K562 (cell line): ENCODE results near the gene DXO. TPM values are rescaled to one million over a fixed set of nuclear protein-coding genes. Genes with fewer than 3 reads are reported as not detected.

Experiments
- ARNT ChIP-seq, 2 experiments: fragments of 450-650 bp; IDR thresholded peaks; 2 replicates each; pipeline ENCODE4 v1.6.1; 2016; ENCODE audit warnings: mild to moderate bottlenecking in 1 of 2
- DPF2 ChIP-seq: fragments of 450-650 bp; IDR thresholded peaks from 2 replicates; pipeline ENCODE4 v1.6.1; 2016
- EWSR1 ChIP-seq: fragments of 450-650 bp; IDR thresholded peaks from 2 replicates; pipeline ENCODE4 v1.6.1; 2018; ENCODE audit warnings: borderline replicate concordance, mild to moderate bottlenecking, low read depth, moderate library complexity; ENCODE audit not compliant: partially characterized antibody
- FOXK2 ChIP-seq, 2 experiments: fragments of 450-650 bp; IDR thresholded peaks in 1 of 2; conservative IDR thresholded peaks in 1 of 2; 2 replicates each; pipeline ENCODE4 v1.6.1; 2016; ENCODE audit warnings: low read depth in 2 of 2, mild to moderate bottlenecking in 1 of 2
- GABPB2 ChIP-seq: fragments of 250-450 bp; sonication (Bioruptor Pico); conservative IDR thresholded peaks from 2 replicates; pipeline ENCODE4 v1.5.1; 2021; ENCODE audit warnings: mild to moderate bottlenecking
- GTF2A2 ChIP-seq: IDR thresholded peaks from 2 replicates; pipeline ENCODE4 v1.6.1; 2016; ENCODE audit warnings: mild to moderate bottlenecking, missing genetic modification characterization, missing compliant biosample characterization
- HDAC3 ChIP-seq: fragments of 450-650 bp; IDR thresholded peaks from 2 replicates; pipeline ENCODE4 v1.6.1; 2018; ENCODE audit warnings: borderline replicate concordance, mild to moderate bottlenecking, moderate library complexity; ENCODE audit not compliant: partially characterized antibody
- HNRNPH1 ChIP-seq: fragments of 200-400 bp; formaldehyde crosslinking; optimal IDR thresholded peaks from 2 replicates; pipeline ENCODE3; 2017; ENCODE audit warnings: low read depth, mild to moderate bottlenecking, low read length, moderate library complexity
- MTA1 ChIP-seq: fragments of 450-650 bp; IDR thresholded peaks from 2 replicates; pipeline ENCODE4 v1.6.1; 2017; ENCODE audit warnings: borderline replicate concordance
- NCOA1 ChIP-seq: fragments of 450-650 bp; IDR thresholded peaks from 2 replicates; pipeline ENCODE4 v1.6.1; 2016; ENCODE audit warnings: low read depth
- NEUROD1 ChIP-seq: fragments of 150-350 bp; IDR thresholded peaks from 2 replicates; pipeline ENCODE4 v1.6.1; 2014; ENCODE audit warnings: borderline replicate concordance, low read length, low read depth; ENCODE audit not compliant: partially characterized antibody
- NFATC3 ChIP-seq: fragments of 450-650 bp; IDR thresholded peaks from 2 replicates; pipeline ENCODE4 v1.6.1; 2017; ENCODE audit warnings: mild to moderate bottlenecking
- PHTF2 ChIP-seq: fragments of 250-450 bp; sonication (Bioruptor Pico); IDR thresholded peaks from 2 replicates; pipeline ENCODE4 v1.5.0; 2021; ENCODE audit warnings: mild to moderate bottlenecking
- POLR2AphosphoS2 ChIP-seq: IDR thresholded peaks from 2 replicates; pipeline ENCODE4 v1.6.1; 2012; ENCODE audit warnings: low read length, improper control_type of control experiment
- POLR2B ChIP-seq: fragments of 450-650 bp; IDR thresholded peaks from 2 replicates; pipeline ENCODE4 v1.6.1; 2018; ENCODE audit warnings: low read depth; ENCODE audit not compliant: partially characterized antibody
- POLR3G ChIP-seq: IDR thresholded peaks from 2 replicates; pipeline ENCODE4 v1.6.1; 2011; ENCODE audit not compliant: insufficient read length, insufficient replicate concordance; ENCODE audit errors: extremely low read depth
- POU5F1 ChIP-seq: fragments of 150-350 bp; IDR thresholded peaks from 2 replicates; pipeline ENCODE4 v1.6.1; 2014; ENCODE audit warnings: borderline replicate concordance, low read length, low read depth, mild to moderate bottlenecking; ENCODE audit not compliant: partially characterized antibody
- RBM25 ChIP-seq: fragments of 200-400 bp; formaldehyde crosslinking; IDR thresholded peaks from 2 replicates; pipeline ENCODE4 v1.6.1; 2018; ENCODE audit warnings: low read length, low read depth, moderate library complexity; ENCODE audit not compliant: severe bottlenecking
- RBM34 ChIP-seq: fragments of 200-400 bp; formaldehyde crosslinking; IDR thresholded peaks from 2 replicates; pipeline ENCODE4 v1.6.1; 2018; ENCODE audit warnings: low read length, borderline replicate concordance; ENCODE audit not compliant: insufficient read depth
- RFX5 ChIP-seq: IDR thresholded peaks from 2 replicates; pipeline ENCODE4 v1.6.1; 2011; ENCODE audit warnings: low read depth, mild to moderate bottlenecking, improper control_type of control experiment, low read length
- SMAD4 ChIP-seq: fragments of 250-450 bp; sonication (Bioruptor Pico); conservative IDR thresholded peaks from 2 replicates; pipeline ENCODE4 v1.8.0; 2021; ENCODE audit warnings: inconsistent platforms, mild to moderate bottlenecking, moderate library complexity
- polyA plus RNA-seq, 8 experiments: library from polyadenylated mRNA; depleted of rRNA in 4 of 8; stranded (reverse) in 5 of 8; unstranded in 3 of 8; fragments of >200 nt; fragmentation: Nextera tagmentation in 2 of 8; fragmentation: Illumina TruSeq in 1 of 8; extraction: Ambion mirVana in 2 of 8; extraction: Trizol in 1 of 8; gene quantifications; 2 replicates each; pipeline versions ENCODE4 v1.2.1 to v1.2.3, GENCODE V29; 2011 to 2014; ENCODE audit warnings: inconsistent platforms in 1 of 8, missing spikeins in 1 of 8
- total RNA-seq, 7 experiments: library from RNA; depleted of rRNA in 6 of 7; stranded (reverse); fragments of >200 nt in 6 of 7; fragmentation: Illumina TruSeq in 2 of 7; extraction: Trizol in 2 of 7; gene quantifications; 2 replicates each; pipeline versions ENCODE4 v1.2.1 to v1.2.3, GENCODE V29; 2011 to 2021; ENCODE audit warnings: low replicate concordance in 1 of 7
- TF ChIP-seq, protein P1 (sequence below): fragments of 450-650 bp; conservative IDR thresholded peaks from 2 replicates; pipeline ENCODE4 v1.6.1; 2016; ENCODE audit warnings: missing genetic modification characterization, low read depth, mild to moderate bottlenecking, missing compliant biosample characterization, moderate library complexity
- TF ChIP-seq, protein P2 (sequence below): fragments of 450-650 bp; formaldehyde crosslinking; IDR thresholded peaks from 2 replicates; pipeline ENCODE4 v1.4.0; 2022; ENCODE audit warnings: missing genetic modification characterization
- TF ChIP-seq, protein P3 (sequence below), 2 experiments: fragments of 450-650 bp in 1 of 2; sonication (generic) in 1 of 2; formaldehyde crosslinking in 1 of 2; IDR thresholded peaks in 1 of 2; conservative IDR thresholded peaks in 1 of 2; 2 replicates each; pipeline versions ENCODE4 v1.6.1 to v1.8.1; 2016 to 2023; ENCODE audit warnings: mild to moderate bottlenecking in 2 of 2, moderate library complexity in 2 of 2, inconsistent platforms in 1 of 2, missing genetic modification reagents in 1 of 2

The DXO gene
- total and polyA plus RNA-seq, 9 of the 15 experiments (the other 6 are each of a cell fraction or from before 2014, with no cell fraction given) = 6.4 to 35.1 (median 19.4) TPM

DNA sequence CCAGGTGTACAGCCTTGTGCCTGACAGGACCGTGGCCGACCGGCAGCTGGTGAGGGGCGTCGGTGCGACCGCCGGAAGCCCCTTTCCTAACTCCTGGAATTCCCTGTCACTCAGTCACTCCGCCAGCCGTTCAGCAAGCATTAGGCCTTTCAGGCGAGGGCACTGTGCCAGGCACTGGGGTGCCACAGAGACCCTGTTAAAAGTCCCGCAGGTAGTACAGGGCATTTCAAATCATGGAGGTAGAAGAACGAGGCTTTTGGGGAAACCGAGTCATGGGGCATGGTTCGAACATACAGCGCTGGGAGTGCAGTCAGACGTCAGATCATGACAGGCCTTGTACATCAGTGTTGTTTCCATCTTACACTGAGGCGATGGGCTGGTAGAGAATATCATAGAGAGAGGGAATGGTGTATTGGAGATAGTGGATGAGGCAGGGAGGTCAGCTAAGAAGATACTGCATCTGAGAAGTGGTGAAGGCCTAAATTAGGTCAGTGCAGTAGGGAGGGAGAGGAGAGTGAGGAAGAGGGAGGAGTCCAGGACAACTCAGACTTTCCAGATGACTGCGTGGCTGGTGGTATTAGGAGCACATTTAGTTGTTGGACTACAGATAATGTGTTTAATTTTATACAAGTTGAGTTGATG, 892 bp upstream of the DXO start (continued):
- TF ChIP-seq, protein P1, sequence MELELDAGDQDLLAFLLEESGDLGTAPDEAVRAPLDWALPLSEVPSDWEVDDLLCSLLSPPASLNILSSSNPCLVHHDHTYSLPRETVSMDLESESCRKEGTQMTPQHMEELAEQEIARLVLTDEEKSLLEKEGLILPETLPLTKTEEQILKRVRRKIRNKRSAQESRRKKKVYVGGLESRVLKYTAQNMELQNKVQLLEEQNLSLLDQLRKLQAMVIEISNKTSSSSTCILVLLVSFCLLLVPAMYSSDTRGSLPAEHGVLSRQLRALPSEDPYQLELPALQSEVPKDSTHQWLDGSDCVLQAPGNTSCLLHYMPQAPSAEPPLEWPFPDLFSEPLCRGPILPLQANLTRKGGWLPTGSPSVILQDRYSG (tag) = peak; percentile 84; the same call in 1 of the 2 replicates
- TF ChIP-seq RBM34 (no peak), POLR2B (peak; percentile 81), NCOA1 (no peak; the same call in 1 of the 2 replicates), POU5F1 (no peak), SMAD4 (CRISPR knock-in tag) (peak; percentile 26), DPF2 (peak; percentile 80), NFATC3 (peak; percentile 90), MTA1 (0 out of 2 replicates have a peak, but pooled peaks have one; percentile 43), POLR3G (no peak), GTF2A2 (tag) (peak; percentile 70; the same call in 1 of the 2 replicates), ARNT (IDR thresholded peaks at IDR 0.05) (peak; percentile 24 to 51; a peak in 2 of 4 replicates), GABPB2 (CRISPR knock-in tag) (no peak), RFX5 (no peak), RBM25 (no peak), EWSR1 (no peak), NEUROD1 (no peak), FOXK2 (conservative IDR thresholded peaks at IDR 0.05 in 1 of 2, IDR thresholded peaks at IDR 0.05 in 1 of 2; ENCODE audit: low read depth in 2 of 2) (0 out of 4 replicates have a peak, but pooled peaks of 1 of the 2 experiments have one; percentile 8), HDAC3 (peak; percentile 14), POLR2AphosphoS2 (no peak), PHTF2 (CRISPR knock-in tag) (no peak), HNRNPH1 (no peak)
- TF ChIP-seq, protein P2, sequence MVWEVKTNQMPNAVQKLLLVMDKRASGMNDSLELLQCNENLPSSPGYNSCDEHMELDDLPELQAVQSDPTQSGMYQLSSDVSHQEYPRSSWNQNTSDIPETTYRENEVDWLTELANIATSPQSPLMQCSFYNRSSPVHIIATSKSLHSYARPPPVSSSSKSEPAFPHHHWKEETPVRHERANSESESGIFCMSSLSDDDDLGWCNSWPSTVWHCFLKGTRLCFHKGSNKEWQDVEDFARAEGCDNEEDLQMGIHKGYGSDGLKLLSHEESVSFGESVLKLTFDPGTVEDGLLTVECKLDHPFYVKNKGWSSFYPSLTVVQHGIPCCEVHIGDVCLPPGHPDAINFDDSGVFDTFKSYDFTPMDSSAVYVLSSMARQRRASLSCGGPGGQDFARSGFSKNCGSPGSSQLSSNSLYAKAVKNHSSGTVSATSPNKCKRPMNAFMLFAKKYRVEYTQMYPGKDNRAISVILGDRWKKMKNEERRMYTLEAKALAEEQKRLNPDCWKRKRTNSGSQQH (CRISPR knock-in tag) = peak; percentile 84
- TF ChIP-seq, protein P3, sequence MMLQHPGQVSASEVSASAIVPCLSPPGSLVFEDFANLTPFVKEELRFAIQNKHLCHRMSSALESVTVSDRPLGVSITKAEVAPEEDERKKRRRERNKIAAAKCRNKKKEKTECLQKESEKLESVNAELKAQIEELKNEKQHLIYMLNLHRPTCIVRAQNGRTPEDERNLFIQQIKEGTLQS (IDR thresholded peaks at IDR 0.05) = peak; percentile 40; the same call in 1 of the 2 replicates
- TF ChIP-seq, protein P3 (CRISPR knock-in tag; conservative IDR thresholded peaks at IDR 0.05) = 0 out of 2 replicates have a peak, but pooled peaks have one; percentile 35
